GM12878 (cell line): Measurements from ENCODE around the gene ATP6V0A1. TPM values are rescaled to one million over a fixed set of nuclear protein-coding genes. Genes with fewer than 3 reads are reported as not detected.

Experiments used
- BCL11A ChIP-seq: IDR thresholded peaks from 2 replicates; pipeline ENCODE4 v1.6.1; 2011; ENCODE audit warnings: low read depth, low read length
- BCLAF1 ChIP-seq: fragments of 450-650 bp; IDR thresholded peaks from 2 replicates; pipeline ENCODE4 v1.6.1; 2017; ENCODE audit warnings: antibody characterized with exemption, mild to moderate bottlenecking, moderate library complexity
- EED ChIP-seq: sonication (generic); IDR thresholded peaks from 2 replicates; pipeline ENCODE4 v1.6.1; 2016; ENCODE audit warnings: antibody characterized with exemption, low read depth
- ETV6 ChIP-seq, 2 experiments: fragments of 450-650 bp in 1 of 2; IDR thresholded peaks in 1 of 2; conservative IDR thresholded peaks in 1 of 2; 2 replicates each; pipeline ENCODE4 v1.6.1; 2014; ENCODE audit warnings: antibody characterized with exemption in 1 of 2, borderline replicate concordance in 1 of 2, low read depth in 1 of 2, mild to moderate bottlenecking in 1 of 2, moderate library complexity in 1 of 2
- HCFC1 ChIP-seq: fragments of 150-350 bp; IDR thresholded peaks from 2 replicates; pipeline ENCODE4 v1.6.1; 2014; ENCODE audit warnings: low read length
- MTA2 ChIP-seq: fragments of 450-650 bp; IDR thresholded peaks from 2 replicates; pipeline ENCODE4 v1.6.1; 2016; ENCODE audit warnings: low read depth, mild to moderate bottlenecking, moderate library complexity
- NFYB ChIP-seq: IDR thresholded peaks from 2 replicates; pipeline ENCODE4 v1.6.1; 2011; ENCODE audit warnings: low read depth, mild to moderate bottlenecking, low read length, improper control_type of control experiment, moderate library complexity; ENCODE audit not compliant: insufficient read depth
- PKNOX1 ChIP-seq: fragments of 450-650 bp; IDR thresholded peaks from 2 replicates; pipeline ENCODE4 v1.6.1; 2016; ENCODE audit warnings: mild to moderate bottlenecking
- RAD51 ChIP-seq: fragments of 450-650 bp; IDR thresholded peaks from 2 replicates; pipeline ENCODE4 v1.6.1; 2016; ENCODE audit warnings: moderate library complexity, mild to moderate bottlenecking, inconsistent platforms
- STAT3 ChIP-seq: IDR thresholded peaks from 2 replicates; pipeline ENCODE4 v1.6.1; 2011; ENCODE audit warnings: low read depth, low read length, improper control_type of control experiment
- USF1 ChIP-seq: IDR thresholded peaks from 2 replicates; pipeline ENCODE4 v1.6.1; 2011; ENCODE audit warnings: borderline replicate concordance, low read depth, mild to moderate bottlenecking, moderate library complexity, mixed read lengths, low read length; ENCODE audit not compliant: insufficient read depth; ENCODE audit errors: extremely low read length
- USF2 ChIP-seq: IDR thresholded peaks from 2 replicates; pipeline ENCODE4 v1.6.1; 2011; ENCODE audit warnings: low read depth, low read length, improper control_type of control experiment, borderline replicate concordance
- ZBTB40 ChIP-seq: fragments of 450-650 bp; IDR thresholded peaks from 2 replicates; pipeline ENCODE4 v1.6.1; 2016; ENCODE audit warnings: mild to moderate bottlenecking, moderate library complexity, borderline replicate concordance
- ZNF274 ChIP-seq: IDR thresholded peaks from one replicate; pipeline ENCODE4 v1.8.0; 2011; ENCODE audit not compliant: insufficient read length, insufficient read depth
- polyA plus RNA-seq, 11 experiments: library from polyadenylated mRNA; depleted of rRNA in 4 of 11; unstranded in 6 of 11; stranded (reverse) in 5 of 11; fragments of >200 nt; fragmentation: Nextera tagmentation in 4 of 11; fragmentation: Illumina TruSeq in 1 of 11; extraction: Ambion mirVana in 4 of 11; extraction: Trizol in 1 of 11; gene quantifications; 1 replicate in 1 of 11; 2 replicates in 10 of 11; pipeline versions ENCODE4 v1.2.1 to v1.2.3, GENCODE V29; 2011 to 2016; ENCODE audit warnings: inconsistent platforms in 2 of 11, missing spikeins in 2 of 11, low read depth in 1 of 11
- total RNA-seq, 4 experiments: library from RNA; depleted of rRNA in 3 of 4; stranded (reverse); fragments of >200 nt in 3 of 4; fragmentation: Illumina TruSeq in 1 of 4; extraction: Trizol in 1 of 4; gene quantifications; 2 replicates each; pipeline versions ENCODE4 v1.2.1 to v1.2.3, GENCODE V29; 2013 to 2021

ATP6V0A1 gene
- total and polyA plus RNA-seq, 10 of the 15 experiments (the other 5 are each of a cell fraction or from before 2014, with no cell fraction given) = 3.0 to 76.6 (median 30.9) TPM

GRCh38 chr17:42456223-42457106, 2.2 kb upstream of the ATP6V0A1 start (continued):
- TF ChIP-seq MTA2 = peak; percentile 13
- TF ChIP-seq ETV6 (conservative IDR thresholded peaks at IDR 0.05 in 1 of 2, IDR thresholded peaks at IDR 0.05 in 1 of 2; ENCODE audit: borderline replicate concordance in 1 of 2, low read depth in 1 of 2) = peak in 1 of 2 experiments; percentile 70; a peak in 1 of 4 replicates
- TF ChIP-seq HCFC1 = no peak
- TF ChIP-seq PKNOX1 = 0 out of 2 replicates have a peak, but pooled peaks have one; percentile 9
- TF ChIP-seq RAD51 = peak; percentile 65; the same call in 1 of the 2 replicates
- peak; percentile 66 for TF ChIP-seq EED
- TF ChIP-seq BCLAF1 = no peak
- peak; percentile 23; the same call in 1 of the 2 replicates for TF ChIP-seq BCL11A
- TF ChIP-seq ZBTB40 = no peak
- TF ChIP-seq NFYB = no peak
- no peak for TF ChIP-seq STAT3
- no peak for TF ChIP-seq USF1
- TF ChIP-seq ZNF274 = no peak
- TF ChIP-seq USF2 = no peak
